ENCODE measurements around the gene SLC27A2. TPM values are rescaled to one million over a fixed set of nuclear protein-coding genes. Genes with fewer than 3 reads are reported as not detected.

Gene SLC27A2
- polyA plus RNA-seq, 4 donors, result 4.3 to 81.2 (median 11.3) TPM

Other genes starting within 250 kb of the SLC27A2 start
- 1 to 10 TPM in 3 of 4 donors, under 1 TPM in 1; 0.45 to 4.9 (median 1.9) TPM for gene ATP8B4, start 63.0 kb upstream of the SLC27A2 start, polyA plus RNA-seq
- gene HDC, start 83.5 kb downstream of the SLC27A2 start, polyA plus RNA-seq, result under 1 TPM in 2 of 4 donors, not detected in 2; 0.22 to 0.54 TPM
- gene GABPB1, start 173.0 kb downstream of the SLC27A2 start, polyA plus RNA-seq, result 10 to 100 TPM in 1 of 4 donors, 1 to 10 TPM in 3; 4.3 to 17.6 (median 6.6) TPM
- 10 to 100 TPM; 27.4 to 57.8 (median 39.1) TPM for gene USP8, start 242.2 kb downstream of the SLC27A2 start, polyA plus RNA-seq

Data from small intestine (tissue), 4 donors.